AG10803 (cell line): ENCODE results near the gene TNFRSF9.
A peak's percentile ranks its signal among the peaks of the same experiment; 100 is the strongest.

ENCODE experiments used
- DNase-seq: peaks from one replicate; pipeline ENCODE4 v3.0.0; 2010; ENCODE audit warnings: low read depth
- H3K4me3 ChIP-seq: 2 replicates; pipeline ENCODE4 v1.5.1; 2011; ENCODE audit warnings: mild to moderate bottlenecking, low read length, control low read depth
- TF ChIP-seq, protein P1 (sequence below): conservative IDR thresholded peaks from 2 replicates; pipeline ENCODE4 v1.5.1; 2011; ENCODE audit warnings: mild to moderate bottlenecking, low read length, control low read depth, inconsistent platforms

Gene TNFRSF9

DNA sequence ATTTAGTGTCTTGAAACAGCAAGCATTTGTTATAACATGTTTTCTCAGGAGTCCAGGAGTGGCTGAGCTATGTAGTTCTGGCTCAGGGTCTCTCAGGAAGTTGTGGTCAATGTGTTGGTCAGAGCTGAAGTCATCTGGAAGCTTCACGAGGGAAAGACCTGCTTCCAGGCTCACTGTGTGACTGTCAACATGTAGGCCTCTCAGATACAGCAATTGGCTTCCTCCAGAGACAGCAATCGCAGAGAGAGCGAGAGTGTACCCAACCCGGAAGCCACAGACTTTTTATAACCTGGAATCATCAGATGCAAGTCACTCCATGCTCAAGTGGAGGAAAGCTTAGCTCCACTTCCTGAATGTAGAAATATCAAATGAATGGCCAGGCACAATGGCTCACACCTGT lies 40.9 kb downstream of the TNFRSF9 start:
- DNase-seq: peak; percentile 47
- no peak overlapping the region for H3K4me3 ChIP-seq
- TF ChIP-seq, protein P1, sequence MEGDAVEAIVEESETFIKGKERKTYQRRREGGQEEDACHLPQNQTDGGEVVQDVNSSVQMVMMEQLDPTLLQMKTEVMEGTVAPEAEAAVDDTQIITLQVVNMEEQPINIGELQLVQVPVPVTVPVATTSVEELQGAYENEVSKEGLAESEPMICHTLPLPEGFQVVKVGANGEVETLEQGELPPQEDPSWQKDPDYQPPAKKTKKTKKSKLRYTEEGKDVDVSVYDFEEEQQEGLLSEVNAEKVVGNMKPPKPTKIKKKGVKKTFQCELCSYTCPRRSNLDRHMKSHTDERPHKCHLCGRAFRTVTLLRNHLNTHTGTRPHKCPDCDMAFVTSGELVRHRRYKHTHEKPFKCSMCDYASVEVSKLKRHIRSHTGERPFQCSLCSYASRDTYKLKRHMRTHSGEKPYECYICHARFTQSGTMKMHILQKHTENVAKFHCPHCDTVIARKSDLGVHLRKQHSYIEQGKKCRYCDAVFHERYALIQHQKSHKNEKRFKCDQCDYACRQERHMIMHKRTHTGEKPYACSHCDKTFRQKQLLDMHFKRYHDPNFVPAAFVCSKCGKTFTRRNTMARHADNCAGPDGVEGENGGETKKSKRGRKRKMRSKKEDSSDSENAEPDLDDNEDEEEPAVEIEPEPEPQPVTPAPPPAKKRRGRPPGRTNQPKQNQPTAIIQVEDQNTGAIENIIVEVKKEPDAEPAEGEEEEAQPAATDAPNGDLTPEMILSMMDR: no peak

DNA sequence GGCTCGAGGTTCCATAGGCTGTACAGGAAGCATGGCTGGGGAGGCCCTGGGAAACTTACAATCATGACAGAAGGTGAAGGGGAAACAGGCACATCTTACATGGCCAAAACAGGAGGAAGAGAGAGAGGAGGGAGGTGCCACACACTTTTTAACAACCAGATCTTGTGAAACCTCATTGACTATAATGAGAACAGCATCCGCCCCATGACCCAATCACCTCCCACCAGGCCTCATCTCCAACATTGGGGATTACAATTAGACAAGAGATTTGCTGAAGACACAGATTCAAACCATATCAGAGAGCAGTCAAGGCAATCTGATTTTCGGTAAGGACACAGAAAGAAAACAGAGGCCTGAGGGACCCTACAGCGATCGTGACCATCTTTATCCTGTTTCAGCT lies 41.7 kb downstream of the TNFRSF9 start:
- DNase-seq: no peak
- H3K4me3 ChIP-seq: no peak overlapping the region
- TF ChIP-seq, protein P1: no peak

- TF ChIP-seq, protein P1: no peak
- H3K4me3 ChIP-seq: no peak overlapping the region
- no peak for DNase-seq
Measured at GRCh38 chr1:7896994-7897393, 43.6 kb downstream of the TNFRSF9 start.

GRCh38 chr1:7893529-7894180 lies 47.0 kb downstream of the TNFRSF9 start:
- H3K4me3 ChIP-seq: no peak overlapping the region
- TF ChIP-seq, protein P1: no peak
- peak; percentile 81 for DNase-seq

DNA sequence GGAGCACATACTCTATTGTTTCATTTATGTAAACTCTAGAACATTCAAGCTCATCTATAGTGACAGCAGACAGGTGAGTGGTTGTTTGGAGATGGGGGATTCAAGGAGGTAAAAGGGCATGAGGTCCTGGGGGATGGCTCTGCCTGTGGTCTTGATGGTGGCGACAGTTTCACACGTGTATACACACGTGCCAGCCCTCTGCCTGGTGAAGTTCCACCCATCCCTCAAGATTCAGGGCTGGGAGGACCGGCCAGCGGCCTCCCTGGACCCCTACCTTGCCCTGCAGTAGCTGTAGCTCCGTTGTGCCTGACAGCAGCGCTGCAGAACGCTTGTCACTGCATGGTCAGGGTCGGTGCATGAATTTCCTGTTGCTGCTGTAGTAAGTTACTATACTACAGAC lies 48.8 kb downstream of the TNFRSF9 start:
- TF ChIP-seq, protein P1: no peak
- DNase-seq: no peak
- no peak overlapping the region for H3K4me3 ChIP-seq

DNA sequence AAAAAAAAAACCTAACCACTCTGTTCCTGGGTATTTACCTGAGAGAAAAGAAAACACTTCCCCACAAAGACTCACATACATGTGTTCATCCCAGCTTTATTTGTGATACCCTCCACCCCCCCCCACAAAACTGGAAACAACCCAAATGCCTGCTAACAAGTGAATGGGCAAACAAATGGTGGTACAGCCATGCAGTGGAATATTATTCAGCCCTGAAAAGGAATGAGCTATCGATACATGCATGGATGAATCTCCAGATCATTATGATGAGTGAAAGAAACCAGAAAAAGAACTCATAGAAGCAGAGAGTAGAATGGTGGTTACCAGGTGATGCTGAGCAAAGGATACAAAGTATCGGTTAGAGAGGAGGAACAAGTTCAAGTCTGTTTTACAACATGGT lies 49.8 kb downstream of the TNFRSF9 start:
- TF ChIP-seq, protein P1: no peak
- no peak for DNase-seq
- no peak overlapping the region for H3K4me3 ChIP-seq

GRCh38 chr1:7888248-7889081 lies 52.2 kb downstream of the TNFRSF9 start:
- H3K4me3 ChIP-seq: no peak overlapping the region
- DNase-seq: peak; percentile 60
- TF ChIP-seq, protein P1: no peak
